Stimulated activated CD8-positive, alpha-beta memory T cell treated with anti-CD3 and anti-CD28 coated beads, Interleukin-7, amount 100 ng/mL, for 24 hours (primary cell): ENCODE results near the gene OGFOD3.
"Not testable (repeated sequence)": the region's sequence is repeated elsewhere in the genome, so short reads cannot be mapped to it uniquely, and the experiment has no call there.

Source experiments
- DNase-seq: peaks from one replicate; pipeline ENCODE4 v3.0.0-alpha.2; 2020; ENCODE audit warnings: low read depth

The OGFOD3 gene

GRCh38 chr17:82351713-82352488 lies 66.5 kb downstream of the OGFOD3 start:
- DNase-seq = peak; percentile 53

DNA sequence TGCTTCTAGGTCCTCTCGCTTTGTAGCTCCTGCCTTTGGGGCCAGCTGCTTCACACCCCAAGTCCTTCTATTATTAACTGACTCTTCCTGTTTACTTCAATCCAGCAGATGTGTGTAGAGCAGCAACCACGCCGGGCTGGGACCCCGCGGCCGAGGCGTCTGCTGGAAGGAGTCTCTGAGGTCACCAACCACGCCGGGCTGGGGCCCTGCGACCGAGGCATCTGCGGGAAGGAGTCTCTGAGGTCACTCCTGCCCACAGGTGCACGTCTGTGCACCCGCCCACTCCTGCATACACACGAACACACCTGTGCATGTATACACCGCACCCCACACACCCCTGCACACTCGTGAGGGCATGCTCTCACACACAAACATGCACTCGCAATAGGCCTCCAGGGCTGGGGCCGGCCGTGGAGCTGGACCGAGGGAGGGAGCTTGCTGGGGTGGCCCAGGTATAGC lies 67.1 kb downstream of the OGFOD3 start:
- no peak for DNase-seq

GRCh38 chr17:82350182-82351030 lies 68.0 kb downstream of the OGFOD3 start:
- DNase-seq = no peak

DNA sequence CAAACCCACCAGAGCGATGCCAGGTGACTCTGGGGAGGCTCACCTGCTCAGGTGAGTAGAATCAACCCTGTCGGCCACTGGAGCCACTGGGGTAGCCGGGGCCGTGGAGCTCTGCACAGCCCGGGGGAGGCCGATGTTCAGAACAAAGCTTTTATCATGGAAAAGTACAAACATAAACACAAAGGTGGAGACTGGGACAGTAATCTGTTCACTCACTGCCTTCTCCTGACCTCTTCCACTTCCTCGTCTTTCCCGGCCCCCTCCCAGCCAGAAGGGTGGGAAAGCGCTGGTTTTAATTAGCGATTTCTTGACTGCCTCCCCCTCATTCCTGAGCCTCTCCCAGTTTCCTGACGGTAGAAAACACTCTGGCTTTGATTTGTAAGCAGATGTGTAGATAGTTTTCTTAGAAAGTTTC lies 69.1 kb downstream of the OGFOD3 start:
- no peak for DNase-seq

DNA sequence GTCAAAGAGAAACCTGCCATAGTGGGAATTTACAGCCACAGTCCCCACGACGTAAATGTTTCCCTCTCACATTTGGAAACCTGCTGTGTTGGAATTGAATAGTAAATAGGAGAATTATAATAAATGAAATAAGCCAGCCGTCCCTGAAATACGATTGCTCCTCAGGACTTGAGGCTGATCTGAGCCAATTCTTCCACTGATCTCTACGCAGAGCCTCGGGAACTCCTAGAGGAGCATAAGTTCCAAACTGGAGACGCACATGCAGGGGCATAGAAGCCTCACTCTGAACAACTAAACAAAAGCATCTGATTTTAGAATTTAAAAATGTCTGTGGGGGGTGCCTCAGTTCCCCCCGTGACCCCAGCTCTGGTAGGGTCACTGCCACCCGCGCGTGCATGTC lies 69.5 kb downstream of the OGFOD3 start:
- no peak for DNase-seq

DNA sequence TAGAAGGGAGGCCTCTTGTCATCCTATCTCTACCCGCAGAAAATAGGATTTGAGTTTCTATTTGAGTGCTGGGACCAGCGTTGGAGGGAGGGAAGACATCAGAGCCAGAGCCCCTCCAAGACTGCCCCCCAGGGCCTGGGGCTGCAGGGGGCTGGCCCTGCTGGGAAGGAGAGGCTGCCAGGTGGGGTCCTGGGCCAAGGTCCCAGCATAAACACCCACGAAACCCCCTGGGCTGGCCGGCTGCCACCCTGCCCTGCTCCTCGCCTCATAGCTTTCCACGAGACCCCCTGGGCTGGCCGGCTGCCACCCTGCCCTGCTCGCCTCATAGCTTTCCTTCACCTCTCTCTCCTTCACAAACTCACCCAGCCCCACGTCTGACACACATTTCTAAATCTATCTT lies 70.0 kb downstream of the OGFOD3 start:
- no peak for DNase-seq

GRCh38 chr17:82347994-82348393 lies 70.4 kb downstream of the OGFOD3 start:
- not testable (repeated sequence) for DNase-seq

DNA sequence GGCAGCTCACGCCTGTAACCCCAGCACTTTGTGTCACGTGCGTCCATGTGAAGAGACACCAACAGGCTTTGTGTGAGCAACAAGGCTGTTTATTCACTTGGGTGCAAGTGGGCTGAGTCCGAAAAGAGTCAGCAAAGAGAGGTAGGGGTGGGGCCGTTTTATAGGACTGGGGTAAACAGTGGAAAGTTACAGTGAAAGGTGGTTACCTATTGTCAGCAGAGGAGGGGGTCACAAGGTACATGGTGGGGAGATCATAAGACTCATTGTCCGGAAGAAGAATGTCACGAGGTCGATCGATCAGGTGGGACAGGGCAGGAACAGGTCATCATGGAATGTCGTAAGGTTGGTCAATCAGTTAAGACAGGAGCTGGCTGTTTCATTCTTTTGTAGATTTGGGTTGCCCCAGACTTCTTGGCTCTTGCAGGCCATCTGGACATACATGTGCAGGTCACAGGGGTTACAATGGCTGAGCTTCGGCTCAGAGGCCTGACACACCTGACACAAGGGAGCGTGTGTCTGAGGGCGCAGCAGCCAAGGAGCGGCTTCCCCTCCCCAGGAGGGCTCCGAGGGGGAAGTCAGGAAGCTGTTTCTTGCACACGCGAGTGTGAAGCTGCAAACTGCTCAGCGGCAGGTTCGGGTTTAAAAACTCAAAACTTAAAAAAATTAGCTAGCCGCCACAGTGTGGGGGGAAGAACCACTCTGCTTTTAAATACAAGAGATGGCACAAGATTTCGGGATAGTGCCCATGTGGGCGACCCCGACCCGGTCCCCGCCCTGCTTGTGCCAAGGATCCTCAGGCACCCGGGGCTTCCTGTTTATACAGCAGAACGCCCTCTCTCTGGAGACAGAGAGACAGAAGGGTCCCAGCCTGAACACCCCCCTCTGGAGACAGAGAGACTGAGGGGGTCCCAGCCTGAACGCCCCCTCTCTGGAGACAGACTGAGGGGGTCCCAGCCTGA lies 71.8 kb downstream of the OGFOD3 start:
- no peak for DNase-seq

GRCh38 chr17:82345151-82345976 lies 73.0 kb downstream of the OGFOD3 start:
- DNase-seq = no peak

DNA sequence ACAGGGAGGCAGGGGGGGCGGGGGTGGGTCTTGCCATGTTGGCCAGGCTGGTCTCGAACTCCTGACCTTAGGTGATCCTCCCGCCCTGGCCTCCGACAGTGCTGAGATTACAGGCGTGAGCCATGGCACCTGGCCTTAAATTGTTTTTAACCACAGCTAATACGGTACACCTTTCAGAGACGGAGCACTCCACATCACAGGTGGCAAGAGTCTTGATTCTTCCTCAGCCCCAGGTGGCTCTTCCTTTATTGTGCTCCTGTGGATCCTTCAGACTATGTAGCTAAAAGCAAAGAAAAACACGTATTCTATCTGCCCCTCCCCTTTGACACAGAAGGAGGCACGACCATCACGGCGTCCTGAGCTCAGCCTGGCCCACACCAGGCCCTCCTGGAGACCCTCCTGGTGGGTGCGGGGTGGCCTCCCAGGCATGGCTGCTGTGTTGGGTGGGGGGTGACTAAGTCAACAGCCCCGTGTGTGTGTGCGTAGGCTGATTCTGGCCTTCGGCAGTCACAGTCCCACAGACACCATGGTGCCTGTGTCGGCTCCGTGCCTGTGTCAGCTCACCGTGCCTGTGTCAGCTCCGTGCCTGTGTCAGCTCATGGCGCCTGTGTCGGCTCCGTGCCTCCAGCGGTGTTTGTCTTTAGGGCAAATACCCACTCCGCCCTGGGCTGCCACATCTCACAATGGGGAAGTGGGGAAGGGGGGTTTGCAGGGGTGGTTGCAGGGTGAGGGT lies 74.0 kb downstream of the OGFOD3 start:
- DNase-seq = no peak

DNA sequence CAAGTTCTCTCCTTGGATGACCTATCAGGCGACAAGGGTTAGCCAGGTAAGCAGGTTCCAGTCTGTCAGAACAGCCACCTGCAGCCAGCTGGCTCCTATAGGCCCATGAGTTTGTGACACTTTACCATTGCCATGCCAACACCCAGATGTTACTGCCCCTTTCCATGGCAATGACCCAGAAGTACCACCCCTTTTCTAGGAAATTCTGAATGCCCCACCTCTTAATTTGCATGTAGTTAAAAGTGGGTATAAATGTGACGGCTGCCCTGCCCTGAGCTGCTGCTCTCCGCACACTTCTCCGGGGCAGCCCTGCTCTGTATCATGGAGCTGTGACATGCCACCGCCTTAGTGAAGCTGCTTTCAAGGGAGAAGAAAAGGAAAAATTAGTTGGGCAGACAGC lies 74.8 kb downstream of the OGFOD3 start:
- no peak for DNase-seq

- no peak for DNase-seq
Observed at GRCh38 chr17:82342361-82343079, 75.9 kb downstream of the OGFOD3 start.

DNA sequence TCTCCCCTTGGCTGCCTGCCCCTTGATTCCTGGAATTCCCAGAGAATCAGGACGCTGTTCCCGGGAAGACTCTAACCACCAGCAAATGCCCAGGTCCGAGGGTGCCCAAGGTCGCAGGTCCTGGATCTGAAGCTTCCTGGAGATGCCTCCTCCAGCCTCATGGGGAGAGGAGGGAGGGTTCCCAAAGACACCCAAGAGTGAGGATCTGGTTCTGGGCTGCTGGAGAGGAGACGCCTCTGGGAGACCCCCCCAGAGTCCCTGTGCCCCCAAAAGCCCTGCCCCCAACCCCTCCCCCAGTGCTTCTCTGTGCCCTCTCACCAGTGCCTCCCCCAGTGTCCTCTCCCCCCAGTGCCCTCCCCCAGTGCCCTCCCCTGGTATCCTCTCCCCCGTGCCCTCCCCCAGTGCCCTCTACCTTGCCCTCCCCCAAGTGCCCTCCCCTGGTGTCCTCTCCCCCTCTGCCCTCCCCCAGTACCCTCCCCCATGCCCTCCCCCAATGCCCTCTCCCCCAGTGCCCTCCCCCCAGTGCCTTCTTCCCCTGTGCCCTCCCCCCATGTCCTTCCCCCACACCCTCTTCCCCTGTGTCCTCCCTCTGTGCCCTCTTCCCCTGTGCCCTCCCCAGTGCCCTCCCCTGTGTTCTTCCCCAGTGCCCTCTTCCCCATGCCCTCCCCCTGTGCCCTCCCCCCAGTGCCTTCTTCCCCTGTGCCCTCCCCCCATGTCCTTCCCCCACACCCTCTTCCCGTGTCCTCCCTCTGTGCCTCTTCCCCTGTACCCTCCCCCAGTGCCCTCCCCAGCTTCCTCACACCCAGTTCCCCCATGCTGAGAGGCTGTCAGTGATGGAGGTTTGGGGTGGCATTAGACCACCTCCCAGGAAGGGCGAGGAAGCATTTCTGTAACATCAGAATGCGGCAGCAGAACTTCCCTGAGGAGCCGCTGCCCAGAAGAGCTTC lies 78.5 kb downstream of the OGFOD3 start:
- no peak for DNase-seq
